Measurements from ENCODE around the gene KDELR3. TPM values are rescaled to one million over a fixed set of nuclear protein-coding genes. Genes with fewer than 3 reads are reported as not detected.

The KDELR3 gene
- total and polyA plus RNA-seq, 2 experiments from 2014 or later: 5.6 to 5.7 TPM

- no peaks in the 10 kb centered on the region for H3K79me2 ChIP-seq (replicated peaks; ENCODE audit: insufficient read depth)
- H2AFZ ChIP-seq: no peak overlapping the region
- H4K20me1 ChIP-seq (replicated peaks; ENCODE audit: insufficient read depth): no peaks in the 10 kb centered on the region; the same call in 1 of the 2 replicates
- peaks cover 79% of the 10 kb centered on the region for H3K27me3 ChIP-seq (ENCODE audit: insufficient read depth)
- DNase-seq (ENCODE audit: low spot score): no peak
- TF ChIP-seq CTCF (conservative IDR thresholded peaks at IDR 0.05; ENCODE audit: low read depth in 2 of 2) (no peak), JUNB (IDR thresholded peaks at IDR 0.05; ENCODE audit: unreplicated experiment) (no peak), ZNF462 (CRISPR knock-in tag; IDR thresholded peaks at IDR 0.05) (no peak), POLR2AphosphoS5 (IDR thresholded peaks at IDR 0.05; ENCODE audit: low read depth) (no peak), ZNF331 (CRISPR knock-in tag; IDR thresholded peaks at IDR 0.05; ENCODE audit: low read depth) (no peak), CREB1 (CRISPR knock-in tag; IDR thresholded peaks at IDR 0.05; ENCODE audit: low read depth) (no peak), REST (IDR thresholded peaks at IDR 0.05; ENCODE audit: unreplicated experiment) (no peak), ZNF114 (CRISPR knock-in tag; IDR thresholded peaks at IDR 0.05) (no peak), STAT1 (IDR thresholded peaks at IDR 0.05; ENCODE audit: unreplicated experiment) (no peak), ETS1 (IDR thresholded peaks at IDR 0.05) (no peak), EZH2phosphoT487 (IDR thresholded peaks at IDR 0.05; ENCODE audit: unreplicated experiment) (no peak), EZH2 (IDR thresholded peaks at IDR 0.05; ENCODE audit: low read depth, unreplicated experiment) (no peak), NANOG (IDR thresholded peaks at IDR 0.05; ENCODE audit: borderline replicate concordance) (no peak)
- Mint-ChIP-seq H3K4me1 (peaks cover 20% of the 10 kb centered on the region), H3K4me3 (no peak overlapping the region; the same call in 2 of the 3 replicates), H3K27me3 (ENCODE audit: insufficient read depth, low read depth, poor library complexity) (peaks cover 56% of the 10 kb centered on the region), H3K9me3 (peaks cover 4% of the 10 kb centered on the region; the same call in 1 of the 3 replicates), H3K27ac (no peak overlapping the region), H3K36me3 (ENCODE audit: low read depth) (no peaks in the 10 kb centered on the region; the same call in 2 of the 3 replicates)
- H3K9me2 ChIP-seq (ENCODE audit: insufficient read depth): no peaks in the 10 kb centered on the region
- H3K36me3 ChIP-seq (ENCODE audit: insufficient read depth): no peaks in the 10 kb centered on the region
- H3K4me2 ChIP-seq: no peak overlapping the region
- H3K4me3 ChIP-seq: no peak overlapping the region
- peaks cover 27% of the 10 kb centered on the region; the same call in 1 of the 2 replicates for H3F3A ChIP-seq (replicated peaks; ENCODE audit: low read depth)
- H3K4me1 ChIP-seq (ENCODE audit: insufficient read depth): peaks cover 11% of the 10 kb centered on the region
- no peak overlapping the region for H3K27ac ChIP-seq (ENCODE audit: low read depth)
- no peak for ATAC-seq
Measured at GRCh38 chr22:38460426-38460840, 7.5 kb upstream of the KDELR3 start.
